HEK293 (cell line): ENCODE data around the gene CNTFR.

Experiments used
- CTCF ChIA-PET: fragments of 350-600 bp; formaldehyde crosslinking; extraction: SDS; loops from one replicate; lab custom pipeline; 2021; ENCODE audit warnings: antibody characterized with exemption; lab: Yijun Ruan, JAX
- POLR2A ChIA-PET: fragments of 300-600 bp; formaldehyde crosslinking; extraction: SDS; loops from one replicate; lab custom pipeline; 2020; ENCODE audit warnings: antibody characterized with exemption, inconsistent platforms; lab: Yijun Ruan, JAX
- H3K27ac ChIP-seq: fragments of 200-500 bp; sonication (Bioruptor generic); 2 replicates; pipeline ENCODE4 v1.5.1; 2014; ENCODE audit warnings: low read depth, low read length, control low read depth, inconsistent platforms; ENCODE audit errors: extremely low read depth
- H3K36me3 ChIP-seq, 2 experiments: fragments of 200-500 bp in 1 of 2; sonication (Bioruptor generic) in 1 of 2; 1 replicate in 1 of 2; 2 replicates in 1 of 2; pipeline ENCODE4 v1.5.1; 2014 to 2017; ENCODE audit warnings: inconsistent platforms in 2 of 2, low read length in 2 of 2; ENCODE audit not compliant: control insufficient read depth in 2 of 2, insufficient read depth in 1 of 2
- H3K4me1 ChIP-seq: fragments of 200-500 bp; sonication (Bioruptor generic); 2 replicates; pipeline ENCODE4 v1.5.1; 2014; ENCODE audit warnings: mild to moderate bottlenecking, low read length, inconsistent platforms; ENCODE audit not compliant: control insufficient read depth, insufficient read depth
- H3K4me3 ChIP-seq: 2 replicates; pipeline ENCODE4 v1.5.1; 2011; ENCODE audit warnings: low read depth, mild to moderate bottlenecking, control low read depth, low read length, moderate library complexity
- H3K9me3 ChIP-seq: fragments of 200-500 bp; sonication (Bioruptor generic); 2 replicates; pipeline ENCODE4 v1.5.1; 2014; ENCODE audit warnings: low read depth, low read length, inconsistent platforms; ENCODE audit not compliant: control insufficient read depth, insufficient read depth
- INSM2 ChIP-seq: fragments of 450-650 bp; formaldehyde crosslinking; IDR thresholded peaks from 2 replicates; pipeline ENCODE4 v1.5.1; 2016; ENCODE audit warnings: missing biosample characterization, missing genetic modification characterization
- OSR2 ChIP-seq: fragments of 450-650 bp; formaldehyde crosslinking; IDR thresholded peaks from 2 replicates; pipeline ENCODE4 v1.5.1; 2016; ENCODE audit warnings: missing biosample characterization, missing genetic modification characterization
- PRDM10 ChIP-seq: fragments of 450-650 bp; formaldehyde crosslinking; IDR thresholded peaks from 2 replicates; pipeline ENCODE4 v1.5.1; 2016; ENCODE audit warnings: missing biosample characterization, missing genetic modification characterization
- PRDM6 ChIP-seq: fragments of 450-650 bp; formaldehyde crosslinking; IDR thresholded peaks from 2 replicates; pipeline ENCODE4 v1.5.1; 2017; ENCODE audit warnings: missing biosample characterization, missing genetic modification characterization
- ZBTB21 ChIP-seq: fragments of 450-650 bp; formaldehyde crosslinking; IDR thresholded peaks from 2 replicates; pipeline ENCODE4 v1.5.1; 2017; ENCODE audit warnings: missing biosample characterization, missing genetic modification characterization
- ZBTB48 ChIP-seq: fragments of 450-650 bp; formaldehyde crosslinking; IDR thresholded peaks from 2 replicates; pipeline ENCODE4 v1.5.1; 2016; ENCODE audit warnings: missing biosample characterization, missing genetic modification characterization
- ZNF266 ChIP-seq: fragments of 450-650 bp; formaldehyde crosslinking; IDR thresholded peaks from 2 replicates; pipeline ENCODE4 v1.5.1; 2016; ENCODE audit warnings: missing biosample characterization, missing genetic modification characterization, low read depth
- ZNF510 ChIP-seq: fragments of 450-650 bp; formaldehyde crosslinking; IDR thresholded peaks from 2 replicates; pipeline ENCODE4 v1.5.1; 2018; ENCODE audit warnings: mild to moderate bottlenecking, missing genetic modification characterization, missing biosample characterization; ENCODE audit not compliant: insufficient replicate concordance
- ZNF514 ChIP-seq: fragments of 450-650 bp; formaldehyde crosslinking; IDR thresholded peaks from 2 replicates; pipeline ENCODE4 v1.5.1; 2016; ENCODE audit warnings: missing biosample characterization, missing genetic modification characterization
- ZNF623 ChIP-seq: fragments of 450-650 bp; formaldehyde crosslinking; IDR thresholded peaks from 2 replicates; pipeline ENCODE4 v1.5.1; 2016; ENCODE audit warnings: missing biosample characterization, missing genetic modification characterization
- ZNF660 ChIP-seq: fragments of 450-650 bp; IDR thresholded peaks from 2 replicates; pipeline ENCODE4 v1.5.1; 2018; ENCODE audit warnings: missing biosample characterization, mild to moderate bottlenecking, missing genetic modification characterization
- TF ChIP-seq, protein P1 (sequence below): fragments of 450-650 bp; formaldehyde crosslinking; IDR thresholded peaks from 2 replicates; pipeline ENCODE4 v1.5.1; 2016; ENCODE audit warnings: missing biosample characterization, missing genetic modification characterization
- TF ChIP-seq, protein P2 (sequence below): IDR thresholded peaks from 2 replicates; pipeline ENCODE4 v1.6.1; 2011; ENCODE audit warnings: mild to moderate bottlenecking, low read depth, low read length, borderline replicate concordance

CNTFR gene

GRCh38 chr9:34599546-34599945 is 10.0 kb upstream of the CNTFR start (continued):
- no peak for TF ChIP-seq PRDM10
- no peak for TF ChIP-seq INSM2 (tag by site-specific recombination)
- no peak for TF ChIP-seq ZNF660 (tag by site-specific recombination)
- TF ChIP-seq, protein P1, sequence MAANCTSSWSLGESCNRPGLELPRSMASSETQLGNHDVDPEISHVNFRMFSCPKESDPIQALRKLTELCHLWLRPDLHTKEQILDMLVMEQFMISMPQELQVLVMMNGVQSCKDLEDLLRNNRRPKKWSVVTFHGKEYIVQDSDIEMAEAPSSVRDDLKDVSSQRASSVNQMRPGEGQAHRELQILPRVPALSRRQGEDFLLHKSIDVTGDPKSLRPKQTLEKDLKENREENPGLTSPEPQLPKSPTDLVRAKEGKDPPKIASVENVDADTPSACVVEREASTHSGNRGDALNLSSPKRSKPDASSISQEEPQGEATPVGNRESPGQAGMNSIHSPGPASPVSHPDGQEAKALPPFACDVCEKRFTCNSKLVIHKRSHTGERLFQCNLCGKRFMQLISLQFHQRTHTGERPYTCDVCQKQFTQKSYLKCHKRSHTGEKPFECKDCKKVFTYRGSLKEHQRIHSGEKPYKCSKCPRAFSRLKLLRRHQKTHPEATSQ: no peak
- TF ChIP-seq, protein P2, sequence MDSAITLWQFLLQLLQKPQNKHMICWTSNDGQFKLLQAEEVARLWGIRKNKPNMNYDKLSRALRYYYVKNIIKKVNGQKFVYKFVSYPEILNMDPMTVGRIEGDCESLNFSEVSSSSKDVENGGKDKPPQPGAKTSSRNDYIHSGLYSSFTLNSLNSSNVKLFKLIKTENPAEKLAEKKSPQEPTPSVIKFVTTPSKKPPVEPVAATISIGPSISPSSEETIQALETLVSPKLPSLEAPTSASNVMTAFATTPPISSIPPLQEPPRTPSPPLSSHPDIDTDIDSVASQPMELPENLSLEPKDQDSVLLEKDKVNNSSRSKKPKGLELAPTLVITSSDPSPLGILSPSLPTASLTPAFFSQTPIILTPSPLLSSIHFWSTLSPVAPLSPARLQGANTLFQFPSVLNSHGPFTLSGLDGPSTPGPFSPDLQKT: no peak
- TF ChIP-seq PRDM6 (tag by site-specific recombination): no peak
- TF ChIP-seq, all 188 proteins: peak for 0

- Histone ChIP-seq H3K4me1 (no peaks in the 10 kb centered on the region), H3K27ac (no peak overlapping the region), H3K4me3 (no peak overlapping the region), H3K36me3 (no peaks in the 10 kb centered on the region), H3K9me3 (no peaks in the 10 kb centered on the region)
- TF ChIP-seq ZNF514 (tag by site-specific recombination): no peak
- no peak for TF ChIP-seq ZNF510 (tag by site-specific recombination)
- no peak for TF ChIP-seq ZBTB21
- no peak for TF ChIP-seq ZBTB48 (tag by site-specific recombination)
- no peak for TF ChIP-seq ZNF623
- no peak for TF ChIP-seq OSR2 (tag by site-specific recombination)
- no peak for TF ChIP-seq INSM2 (tag by site-specific recombination)
- no peak for TF ChIP-seq ZNF266
- ChIA-PET CTCF (interaction anchor here (0.6 to 6.0 kb wide), 6 partner anchors 11 to 261 kb away, joined by 3 to 105 read pairs (median 7); no protein-coding TSS in a partner anchor), POLR2A (no interaction called here)
Observed at GRCh38 chr9:34594177-34594576, 4.7 kb upstream of the CNTFR start.
